NCI-H510A (cell line): ENCODE measurements around the gene UBC.
"Not testable (repeated sequence)": the region's sequence is repeated elsewhere in the genome, so short reads cannot be mapped to it uniquely, and the experiment has no call there.

ENCODE experiments used
- DNase-seq: peaks from one replicate; lab custom pipeline; 2025; lab: John Stamatoyannopoulos, UW

UBC gene

DNA sequence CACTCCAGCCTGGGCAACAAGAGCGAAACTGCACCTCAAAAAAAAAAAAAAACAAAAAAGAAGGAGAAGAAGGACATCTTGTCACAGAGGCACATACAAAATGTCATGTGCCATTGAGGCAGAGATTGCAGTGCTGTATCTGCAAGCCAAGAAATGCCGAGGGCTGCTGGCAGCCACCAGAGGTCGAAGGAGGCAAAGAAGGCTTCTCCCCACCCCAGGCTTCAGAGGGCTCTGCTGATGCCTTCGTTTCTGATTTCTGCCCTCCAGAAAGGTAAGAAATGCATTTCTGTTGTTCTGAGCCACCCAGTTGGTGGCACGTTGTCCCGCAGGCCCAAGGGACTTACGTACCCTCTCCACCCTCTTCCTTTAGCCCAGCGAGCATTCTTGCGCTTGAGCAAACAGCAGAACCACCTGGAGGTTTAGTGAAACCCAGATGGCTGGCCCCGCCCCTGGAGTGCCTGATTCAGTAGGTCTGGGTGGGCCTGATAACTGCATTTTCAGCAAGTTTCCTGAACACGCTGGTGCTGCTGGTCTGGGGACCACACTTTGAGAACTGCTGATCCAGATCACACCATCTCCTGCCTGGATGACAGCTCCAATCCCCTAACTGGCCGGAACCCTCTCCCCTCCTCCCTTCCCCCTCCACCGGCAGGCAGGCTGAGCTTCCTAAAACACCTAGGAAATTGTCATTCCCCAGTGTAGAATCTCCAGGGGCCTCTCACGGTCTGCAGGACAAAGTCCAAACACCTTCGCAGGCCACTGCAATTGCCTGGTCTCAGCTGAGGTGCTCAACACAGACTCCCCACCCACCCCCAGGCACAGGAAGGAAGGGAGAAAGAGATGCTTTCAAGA, 29.6 kb downstream of the UBC start:
- DNase-seq, result peak; percentile 63

DNA sequence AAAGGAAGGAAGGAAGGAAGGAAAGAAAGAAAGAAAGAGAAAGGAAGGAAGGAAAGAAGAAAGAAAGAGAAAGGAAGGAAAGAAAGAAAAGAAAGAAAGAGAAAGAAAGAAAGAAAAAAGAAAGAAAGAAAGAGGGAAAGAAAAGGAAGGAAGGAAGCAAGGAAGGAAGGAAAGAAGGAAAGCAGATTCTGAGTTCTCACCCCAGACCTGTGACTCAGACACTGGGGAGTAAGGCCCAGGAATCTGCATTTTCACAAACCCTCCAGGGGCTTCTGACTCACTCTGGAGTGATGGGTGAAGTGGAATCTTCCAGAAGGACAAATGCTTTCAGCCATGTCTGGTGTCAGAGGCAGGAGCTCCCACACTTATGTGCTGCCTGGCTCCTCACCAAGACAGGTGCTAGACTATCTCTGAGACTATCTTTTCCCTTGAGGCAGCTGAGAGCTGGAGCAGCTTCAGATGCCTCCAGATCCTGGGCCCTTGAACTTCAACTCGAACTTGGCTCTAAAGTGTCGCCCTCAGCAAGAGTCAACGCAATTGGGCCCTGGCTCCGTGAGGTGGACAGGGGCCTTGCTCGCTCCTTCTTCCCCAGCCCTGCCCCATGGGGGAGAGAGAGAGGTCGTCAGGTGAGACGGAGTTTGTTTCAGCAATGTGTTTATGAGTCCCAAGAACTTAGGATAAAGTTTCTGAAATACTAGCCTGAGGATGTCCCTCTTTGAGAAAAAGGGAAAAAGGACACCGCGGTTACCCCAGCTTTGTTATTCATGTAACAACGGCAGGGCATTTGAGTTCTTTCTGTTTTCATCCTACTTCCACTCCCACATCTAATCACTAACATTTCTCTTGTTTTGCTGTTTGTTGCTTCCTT, 31.0 kb downstream of the UBC start:
- no peak for DNase-seq

DNA sequence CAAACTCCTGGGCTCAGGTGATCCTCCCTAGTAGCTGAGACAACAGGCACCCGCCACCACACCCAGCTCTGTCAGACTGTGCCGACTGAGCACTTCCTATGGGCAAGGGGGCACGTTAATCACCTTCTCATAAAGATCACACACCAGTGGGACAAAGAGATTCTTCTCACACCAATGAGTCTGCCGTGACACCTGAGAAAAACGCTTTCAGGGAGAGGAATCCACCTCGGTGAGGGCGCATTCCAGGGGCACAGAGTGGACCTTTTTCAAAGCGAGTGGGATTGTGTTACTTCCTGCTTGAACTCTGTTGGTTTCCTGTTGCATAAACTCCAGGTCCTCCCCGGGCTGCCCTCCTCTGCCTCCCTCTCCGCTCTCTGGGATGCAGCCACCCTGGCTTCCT, 33.3 kb downstream of the UBC start:
- DNase-seq, result no peak

DNA sequence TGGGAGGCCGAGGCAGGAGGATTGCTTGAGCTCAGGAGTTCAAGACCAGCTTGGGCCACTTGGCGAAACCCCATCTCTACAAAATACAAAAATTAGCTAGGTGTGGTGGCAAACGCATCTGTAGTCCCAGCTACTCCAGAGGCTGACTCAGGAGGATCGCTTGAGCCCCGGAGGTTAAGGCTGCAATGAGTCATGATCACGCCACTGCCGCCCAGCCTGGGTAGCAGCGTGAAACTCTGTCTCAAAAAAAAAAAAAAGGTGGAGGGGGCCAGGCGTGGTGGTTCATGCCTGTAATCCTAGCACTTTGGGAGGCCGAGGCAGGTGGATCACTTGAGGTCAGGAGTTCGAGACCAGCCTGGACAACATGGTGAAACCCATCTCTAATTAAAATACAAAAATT, 34.1 kb downstream of the UBC start:
- DNase-seq, result not testable (repeated sequence)

DNA sequence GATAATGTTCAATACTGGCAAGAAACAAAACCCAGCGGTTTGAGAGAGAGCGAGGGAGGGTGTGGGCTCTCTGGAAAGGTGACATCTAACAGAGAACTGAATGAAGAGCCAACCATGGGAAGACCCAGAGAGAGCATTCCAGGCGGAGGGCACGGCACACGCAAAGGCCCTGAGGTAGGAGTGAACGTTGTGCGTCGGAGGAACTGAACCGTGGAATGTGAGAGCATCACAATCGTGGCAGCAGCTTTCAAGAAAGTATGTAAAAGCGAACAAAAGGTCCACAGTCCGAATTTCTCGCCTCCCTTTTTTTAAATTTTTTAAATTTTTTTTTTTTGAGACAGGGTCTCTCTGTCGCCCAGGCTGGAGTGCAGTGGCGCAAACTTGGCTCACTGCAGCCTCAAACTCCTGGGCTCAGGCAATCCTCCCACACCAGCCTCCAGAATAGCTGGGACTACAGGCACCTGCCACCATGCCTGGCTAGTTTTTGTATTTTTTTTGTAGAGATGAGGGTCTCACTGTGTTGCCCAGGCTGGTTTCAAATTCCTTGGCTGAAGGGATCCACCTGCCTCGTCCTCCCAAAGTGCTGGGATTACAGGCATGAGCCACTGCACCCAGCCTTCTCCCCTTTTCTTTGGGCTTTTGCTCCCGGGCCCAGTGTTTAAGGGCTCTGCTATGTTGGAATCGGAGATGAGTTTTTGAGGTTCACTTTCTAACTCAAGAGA, 35.5 kb downstream of the UBC start:
- no peak for DNase-seq

DNA sequence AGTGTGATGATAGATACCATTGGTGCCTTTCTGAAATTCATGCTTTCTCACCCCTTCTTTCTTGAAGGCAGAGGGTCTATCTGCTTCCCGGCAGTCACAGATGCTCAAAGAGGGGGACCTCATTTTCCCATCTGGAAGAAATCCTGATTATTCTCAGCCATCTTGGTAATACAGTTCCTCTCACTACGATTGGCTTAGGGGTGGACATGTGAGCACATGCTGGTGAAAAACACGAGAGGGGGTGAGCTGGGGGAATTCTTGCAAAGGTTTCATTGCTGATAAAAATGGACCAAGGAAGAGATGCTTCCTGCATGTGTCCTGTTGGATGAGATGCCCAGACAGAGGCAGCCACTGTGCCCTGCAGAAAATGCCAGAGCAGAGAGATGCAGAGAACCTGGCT, 37.0 kb downstream of the UBC start:
- no peak for DNase-seq

DNA sequence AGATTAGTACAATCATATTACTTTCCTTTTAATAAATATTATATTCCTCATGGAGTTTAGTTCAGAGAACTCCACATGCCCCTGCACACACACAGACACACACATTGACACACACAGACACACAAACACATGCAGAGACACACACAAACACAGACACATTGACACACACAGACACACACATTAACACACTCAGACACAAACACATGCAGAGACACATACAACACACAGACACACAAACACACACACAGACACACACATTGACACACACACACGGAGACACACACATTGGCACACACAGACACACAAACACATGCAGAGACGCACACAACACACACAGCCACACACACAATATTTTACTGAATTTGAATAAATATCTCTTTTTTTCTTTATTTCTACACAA, 38.3 kb downstream of the UBC start:
- no peak for DNase-seq

DNA sequence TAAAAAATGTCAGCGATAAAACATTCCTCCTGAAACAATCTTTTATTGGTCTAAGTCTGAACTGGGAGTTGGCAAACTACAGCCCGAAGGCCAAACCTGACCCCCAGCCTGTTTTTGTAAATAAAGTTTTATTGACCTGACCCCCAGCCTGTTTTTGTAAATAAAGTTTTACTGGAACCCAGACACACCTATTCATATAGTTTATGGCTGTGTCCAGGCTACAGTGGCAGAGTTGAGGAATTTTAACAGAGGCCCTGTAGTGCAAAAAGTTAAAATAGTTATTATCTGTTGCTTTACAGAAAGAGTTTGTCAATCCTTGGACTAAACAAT, 38.7 kb downstream of the UBC start:
- no peak for DNase-seq

DNA sequence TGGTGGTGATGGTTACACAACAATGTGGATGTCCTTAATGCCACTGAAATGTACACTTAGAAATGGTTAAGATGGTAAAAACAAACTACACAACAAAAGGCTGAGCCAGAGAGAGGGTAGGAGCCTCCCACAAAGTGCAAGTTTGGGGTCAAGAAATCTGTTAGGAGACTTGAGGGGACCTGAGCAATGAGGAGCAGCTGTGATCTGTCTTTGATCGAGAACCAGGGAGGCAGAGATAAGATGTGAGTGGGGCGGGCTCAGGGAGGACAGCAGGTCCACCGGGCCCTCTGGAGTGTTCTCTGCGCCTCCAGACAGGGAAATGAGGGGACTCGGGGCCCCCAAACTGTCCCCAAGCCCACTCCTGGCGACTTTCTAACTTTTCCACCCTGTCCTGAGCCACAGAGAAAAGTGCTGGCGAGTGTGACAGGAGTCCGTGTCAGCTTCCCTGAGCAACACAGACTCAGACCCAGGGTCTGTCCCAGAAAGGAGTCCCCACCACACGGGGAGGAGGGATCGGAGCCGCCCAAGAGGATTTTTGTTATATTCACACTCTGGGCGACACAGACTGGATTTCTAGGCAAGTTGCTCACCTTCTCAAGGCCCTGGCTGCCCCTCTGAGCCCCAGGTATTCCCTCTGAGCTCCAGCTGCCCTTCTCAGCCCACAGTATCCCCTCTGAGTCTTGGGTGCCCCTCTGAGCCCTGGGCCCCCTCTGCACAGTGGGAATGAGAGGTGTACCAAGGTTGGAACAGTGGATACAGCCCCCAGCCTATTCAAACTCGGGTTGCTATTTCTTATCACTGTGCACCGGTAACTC, 39.3 kb downstream of the UBC start:
- DNase-seq, result no peak

DNA sequence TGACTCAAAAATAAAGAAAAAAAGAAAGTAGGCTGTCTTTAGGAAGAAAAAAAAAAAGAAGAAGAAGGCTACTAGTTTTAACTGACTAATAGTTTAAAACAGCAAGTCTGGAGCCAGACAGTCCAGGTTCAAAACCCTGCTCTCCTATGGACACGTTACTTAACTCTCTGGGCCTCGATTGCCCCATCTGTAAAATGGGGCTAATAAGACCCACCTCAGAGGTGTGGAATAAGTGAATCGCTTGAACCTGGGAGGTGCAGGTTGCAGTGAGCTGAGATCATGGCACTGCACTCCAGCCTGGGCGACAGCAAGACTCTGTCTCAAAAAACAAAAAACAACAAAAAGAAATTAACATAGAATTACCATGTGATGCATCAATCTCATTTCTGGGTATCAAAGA, 40.3 kb downstream of the UBC start:
- DNase-seq, result no peak

DNA sequence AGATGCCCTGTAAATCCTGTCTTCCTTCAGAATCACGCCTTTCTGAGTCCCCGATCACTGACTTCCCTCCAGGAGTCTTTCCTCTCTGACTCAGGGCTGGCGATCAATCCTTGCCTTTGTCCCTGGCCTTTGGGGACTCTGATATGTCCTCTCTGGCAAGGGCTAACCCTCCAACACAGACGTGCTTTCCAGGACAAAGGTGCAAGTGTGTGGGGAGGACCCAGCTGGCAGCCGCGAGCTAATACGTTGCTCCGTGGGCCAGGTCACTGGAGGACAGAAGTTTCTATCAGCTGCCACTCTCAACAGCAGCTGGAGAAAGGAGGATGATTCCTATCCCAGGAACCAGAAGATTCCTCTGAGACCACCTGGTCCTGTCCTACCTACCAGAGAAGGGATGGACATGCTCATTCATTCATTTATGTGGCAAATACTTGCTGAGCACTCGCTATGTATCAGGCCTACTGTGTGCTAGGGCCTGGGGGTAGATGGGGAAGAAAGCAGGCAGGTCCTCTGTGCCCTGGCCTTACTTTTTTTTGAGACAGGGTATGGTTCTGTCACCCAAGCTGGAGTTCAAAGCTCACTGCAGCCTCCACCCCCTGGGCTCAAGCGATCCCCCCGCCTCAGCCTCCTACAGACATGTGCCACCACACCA, 42.3 kb downstream of the UBC start:
- DNase-seq, result no peak

DNA sequence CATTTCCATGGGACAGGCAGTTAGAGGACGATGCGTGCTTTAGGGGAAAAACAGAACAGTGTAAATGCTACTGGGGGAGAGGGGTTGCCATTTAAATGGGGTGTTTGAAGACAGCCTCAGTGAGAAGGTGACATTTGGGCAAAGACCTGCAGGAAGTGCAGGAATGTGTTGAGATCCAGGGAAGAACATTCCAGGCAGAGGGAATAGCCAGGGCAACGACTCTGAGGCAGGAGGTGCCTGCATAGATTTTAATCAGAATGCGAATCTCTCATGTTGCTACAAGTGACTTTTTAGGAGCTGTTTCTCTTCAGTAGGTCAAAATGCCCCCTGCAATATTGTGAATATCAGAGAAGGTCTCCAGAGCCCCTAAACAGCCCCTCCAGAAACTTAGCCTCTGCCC, 43.2 kb downstream of the UBC start:
- DNase-seq, result no peak

DNA sequence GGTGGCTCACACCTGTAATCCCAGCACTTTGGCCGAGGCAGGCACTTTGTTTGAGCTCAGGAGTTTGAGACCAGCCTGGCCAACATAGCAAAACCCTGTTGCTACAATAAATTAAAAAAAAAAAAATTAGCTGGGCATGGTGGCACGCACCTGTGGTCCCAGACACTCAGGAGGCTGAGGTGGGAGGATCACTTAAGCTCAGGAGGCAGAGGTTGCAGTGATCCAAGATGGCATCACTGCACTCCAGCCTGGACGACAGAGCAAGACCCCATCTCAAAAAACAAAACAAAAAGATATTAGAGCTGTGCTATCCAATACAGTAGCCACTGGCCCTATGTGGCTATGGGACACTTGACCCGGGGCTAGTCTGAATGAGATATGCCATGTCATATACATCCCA, 43.9 kb downstream of the UBC start:
- no peak for DNase-seq

DNA sequence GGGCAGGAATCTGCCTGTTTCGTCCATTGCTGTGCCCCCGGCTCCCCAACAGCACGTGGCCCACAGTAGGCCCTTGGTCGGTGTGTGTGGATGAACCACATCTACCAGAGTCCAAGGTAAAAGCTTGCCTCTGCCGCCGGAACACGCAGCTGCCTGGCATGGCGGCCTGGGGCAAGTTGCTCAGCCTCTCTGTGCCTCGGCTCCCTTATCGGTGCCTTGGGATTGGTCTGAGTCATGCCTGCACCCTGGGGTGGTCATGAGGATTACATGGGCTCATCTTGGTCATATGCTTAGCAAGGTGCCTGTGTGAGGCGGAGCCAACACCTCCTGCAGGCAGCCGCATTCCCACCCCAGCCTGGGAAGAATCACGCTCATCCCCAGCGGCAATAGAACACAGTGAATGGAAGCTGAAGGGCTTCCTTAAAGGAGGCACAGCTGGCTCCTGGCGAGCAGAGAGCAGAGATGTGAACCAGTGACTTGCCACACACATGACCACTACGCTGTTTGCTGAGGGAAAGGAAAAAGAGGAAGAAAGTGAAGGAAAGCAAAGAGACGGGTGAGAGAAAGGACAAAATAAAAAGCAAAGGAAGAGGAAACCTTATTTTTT, 45.3 kb downstream of the UBC start:
- no peak for DNase-seq

DNA sequence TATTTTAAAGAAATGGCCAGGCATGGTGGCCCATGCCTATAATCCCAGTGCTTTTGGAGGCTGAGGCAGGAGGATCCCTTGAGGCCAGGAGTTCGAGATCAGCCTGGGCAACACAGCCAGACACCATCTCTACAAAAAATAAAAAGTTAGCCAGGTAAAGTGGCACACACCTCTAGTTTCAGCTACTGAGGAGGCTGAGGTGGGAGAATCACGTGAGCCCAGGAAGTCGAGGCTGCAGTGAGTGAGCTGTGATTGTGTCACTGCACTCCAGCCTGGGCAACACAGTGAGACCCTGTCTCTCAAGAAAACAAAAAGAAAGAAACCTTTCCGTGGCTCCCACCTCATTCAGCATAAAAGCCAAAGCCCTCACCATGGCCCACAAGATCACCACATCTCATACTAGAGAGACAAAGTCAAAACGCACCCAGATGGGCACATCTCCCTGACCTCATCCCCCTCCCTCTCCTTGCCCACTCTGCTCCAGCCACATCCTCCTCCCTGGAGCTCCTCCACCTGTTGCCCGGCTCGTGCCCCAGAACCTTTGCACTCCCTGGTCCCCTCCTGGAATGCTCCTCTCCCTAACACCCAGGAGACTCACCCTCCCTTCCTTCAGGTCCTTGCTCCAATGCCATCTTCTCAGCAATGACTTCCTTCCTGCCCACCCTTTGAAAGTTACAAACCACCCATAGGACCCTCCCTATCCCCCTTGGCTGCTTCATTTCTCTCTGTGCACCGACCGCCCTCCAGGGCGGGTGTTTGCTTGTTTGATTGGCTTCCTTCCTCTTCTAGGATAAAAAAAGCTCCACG, 46.0 kb downstream of the UBC start:
- no peak for DNase-seq

DNA sequence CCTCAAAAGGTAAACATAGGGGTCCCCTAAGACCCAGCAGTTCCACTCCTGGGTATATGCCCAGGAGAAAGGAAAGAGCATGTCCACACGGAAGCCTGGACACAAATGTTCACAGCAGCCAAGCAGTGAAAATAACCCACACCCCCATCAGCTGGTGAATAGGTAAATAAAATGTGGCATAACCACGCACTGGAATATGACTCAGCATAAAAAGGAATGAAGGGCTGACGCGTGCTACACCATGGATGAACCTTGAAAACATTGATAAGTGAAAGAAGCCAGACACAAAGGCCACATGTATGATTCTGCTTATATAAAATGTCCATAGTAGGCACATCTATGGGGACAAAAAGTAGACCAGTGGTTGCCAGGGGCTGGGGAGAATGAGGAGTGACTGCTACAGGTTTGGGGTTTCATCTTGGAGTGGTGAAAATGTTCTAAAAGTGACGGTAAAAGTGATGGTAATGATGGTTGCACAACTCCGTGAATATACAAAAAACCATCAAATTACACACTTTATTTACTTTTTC, 47.0 kb downstream of the UBC start:
- no peak for DNase-seq

DNA sequence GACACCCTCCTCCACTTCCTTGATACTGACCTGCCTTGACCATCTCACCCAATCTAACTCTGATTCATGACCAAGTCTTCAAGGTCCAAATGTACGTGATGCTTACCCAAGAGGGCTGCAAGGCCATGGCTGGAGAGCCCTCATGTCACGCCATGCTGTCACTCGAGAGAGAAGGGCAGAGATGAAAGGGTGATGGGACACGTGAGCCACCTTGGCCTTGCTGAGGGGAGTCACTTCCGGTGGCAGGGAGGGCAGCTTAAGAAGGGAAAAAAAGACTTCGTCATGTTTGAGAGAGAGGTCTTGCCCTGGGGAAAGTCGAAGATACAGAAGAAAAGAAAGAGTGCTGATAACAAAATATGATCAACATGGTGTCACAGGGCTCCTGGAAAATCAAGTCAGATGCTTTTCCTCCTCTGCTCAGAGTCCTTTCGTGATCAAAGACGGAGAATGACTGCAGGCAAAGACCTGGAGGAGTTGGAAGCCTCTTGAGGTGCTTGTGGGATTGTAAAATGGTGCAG, 47.5 kb downstream of the UBC start:
- DNase-seq, result peak; percentile 14

DNA sequence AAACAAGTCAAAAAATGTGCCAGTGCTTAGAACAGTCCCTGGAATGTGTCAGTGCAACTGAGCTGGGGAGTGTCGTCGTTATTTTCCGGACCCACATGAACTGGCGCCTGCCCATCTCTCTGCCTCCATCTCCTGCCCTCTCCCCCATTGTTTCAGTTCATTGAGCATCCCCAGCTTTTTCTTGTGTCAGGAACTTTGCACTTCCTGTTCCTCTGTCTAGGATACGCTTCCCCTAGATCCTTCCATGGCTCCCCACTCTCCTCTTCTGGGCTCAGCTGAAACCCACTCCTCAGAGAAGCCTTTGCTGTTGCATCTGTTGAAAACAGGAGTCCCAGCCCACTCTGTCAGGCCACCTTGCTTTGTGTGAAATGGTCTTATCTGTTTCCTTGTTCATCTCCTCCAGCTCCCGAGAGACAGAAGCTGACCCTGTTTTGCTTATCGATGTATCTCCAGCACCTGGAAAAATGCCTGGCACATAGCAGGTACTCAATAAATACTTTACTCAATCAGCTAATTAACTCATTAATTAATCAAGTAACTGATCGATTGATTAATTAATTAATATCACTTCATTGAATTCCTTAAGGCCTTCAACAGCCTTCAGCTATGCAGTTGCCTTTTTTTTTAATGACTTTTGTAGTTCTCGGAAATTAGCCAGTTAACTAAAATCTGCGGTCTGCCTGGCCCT, 48.1 kb downstream of the UBC start:
- no peak for DNase-seq

DNA sequence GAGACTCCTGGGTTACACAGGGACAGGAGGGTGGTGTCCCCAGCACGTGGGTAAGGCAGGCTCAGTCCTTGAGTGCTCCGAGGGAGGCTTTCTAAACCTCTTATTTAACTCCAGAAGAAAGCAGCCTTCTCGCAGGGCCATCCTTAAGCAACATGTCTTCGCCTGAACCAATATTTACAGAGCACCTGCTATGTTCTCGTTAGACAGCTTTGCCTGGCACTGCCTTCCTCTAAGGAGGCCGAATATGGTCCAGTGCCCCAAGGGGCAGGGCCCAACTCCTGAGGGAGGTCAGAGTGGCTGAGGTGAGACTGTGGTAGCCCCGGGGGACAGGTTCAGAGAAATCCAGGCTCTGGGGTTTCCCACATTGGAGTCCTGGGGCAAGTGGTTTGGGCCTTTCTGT, 48.7 kb downstream of the UBC start:
- DNase-seq, result no peak
